ENCODE results near the gene FADS3.

FADS3 gene

GRCh38 chr11:61837411-61838005, 53.8 kb downstream of the FADS3 start:
- DNase-seq (ENCODE audit: low read depth, low spot score): no peak

GRCh38 chr11:61836193-61836592, 55.2 kb downstream of the FADS3 start:
- no peak for DNase-seq (ENCODE audit: low read depth, low spot score)

GRCh38 chr11:61834278-61835048, 56.9 kb downstream of the FADS3 start:
- peak; percentile 57 for DNase-seq (ENCODE audit: low read depth, low spot score)

GRCh38 chr11:61833926-61834277, 57.4 kb downstream of the FADS3 start:
- no peak for DNase-seq (ENCODE audit: low read depth, low spot score)

GRCh38 chr11:61833471-61833870, 57.9 kb downstream of the FADS3 start:
- no peak for DNase-seq (ENCODE audit: low read depth, low spot score)

- DNase-seq (ENCODE audit: low read depth, low spot score): no peak
Observed at GRCh38 chr11:61832754-61833153, 58.6 kb downstream of the FADS3 start.

- no peak for DNase-seq (ENCODE audit: low read depth, low spot score)
Observed at GRCh38 chr11:61832207-61832606, 59.1 kb downstream of the FADS3 start.

GRCh38 chr11:61830237-61831105, 60.9 kb downstream of the FADS3 start:
- DNase-seq (ENCODE audit: low read depth, low spot score): peak; percentile 34

GRCh38 chr11:61829806-61830205, 61.5 kb downstream of the FADS3 start:
- DNase-seq (ENCODE audit: low read depth, low spot score): no peak

- DNase-seq (ENCODE audit: low read depth, low spot score): peak; percentile 69
Observed at GRCh38 chr11:61828629-61829407, 62.5 kb downstream of the FADS3 start.

GRCh38 chr11:61828379-61828628, 63.0 kb downstream of the FADS3 start:
- no peak for DNase-seq (ENCODE audit: low read depth, low spot score)

GRCh38 chr11:61827571-61828378, 63.6 kb downstream of the FADS3 start, which contains the start of gene FADS2:
Gene FADS2 (plus strand): TSS chr11:61828300. CDS start chr11:61828391, 91 bp downstream.
- DNase-seq (ENCODE audit: low read depth, low spot score): peak; percentile 97

- DNase-seq (ENCODE audit: low read depth, low spot score): no peak
Observed at GRCh38 chr11:61826930-61827570, 64.3 kb downstream of the FADS3 start.
